K562 (cell line): ENCODE measurements around the gene TRERF1. TPM values are rescaled to one million over a fixed set of nuclear protein-coding genes. Genes with fewer than 3 reads are reported as not detected.

Experiments used
- ATAC-seq: fragments of 200-7000 bp; cut with Tn5 transposase; 3 replicates; pipeline ENCODE4 v1.9.1; 2020; ENCODE audit warnings: moderate library complexity
- BruUV-seq: library from RNA; stranded (reverse); fragments of 400-500 nt; replicated peaks from 2 replicates; lab custom pipeline; 2021; lab: Mats Ljungman, UMichigan
- CTCF ChIA-PET: fragments of 300-600 bp; formaldehyde crosslinking; extraction: SDS; loops from one replicate; lab custom pipeline; 2021; ENCODE audit warnings: low intra/inter-chr PET ratio; lab: Yijun Ruan, JAX
- POLR2A ChIA-PET: fragments of 300-600, 350-650 bp; sonication (Branson Sonifier 250); formaldehyde crosslinking; extraction: SDS; loops from one replicate; lab custom pipeline; 2021; ENCODE audit warnings: antibody characterized with exemption, inconsistent platforms; lab: Yijun Ruan, JAX
- DNase-seq, 4 experiments: peaks; one replicate each; pipeline versions ENCODE4 v3.0.0 to v3.0.0-alpha.2; 2011 to 2018; ENCODE audit warnings: low spot score in 3 of 4, mixed read lengths in 3 of 4; ENCODE audit errors: extremely low read depth in 1 of 4
- FAIRE-seq: peaks from 2 replicates; lab custom pipeline; 2011; peaks lifted over from hg19 to GRCh38; lab: Jason Lieb, UNC
- H2AFZ ChIP-seq: 2 replicates; pipeline ENCODE4 v1.6.0; 2011; ENCODE audit warnings: low read depth, low read length, control low read depth, inconsistent platforms
- H3K27ac ChIP-seq: fragments of 200-600 bp; 3 replicates; pipeline ENCODE4 v1.8.0; 2011; ENCODE audit warnings: low read depth, mild to moderate bottlenecking, control low read depth, inconsistent platforms, low read length, moderate library complexity, mixed read lengths; ENCODE audit errors: extremely low read depth
- H3K27me3 ChIP-seq, 2 experiments: fragments of 300-600 bp in 1 of 2; 2 replicates in 1 of 2; 3 replicates in 1 of 2; pipeline versions ENCODE4 v1.6.0 to v1.8.0; 2011; ENCODE audit warnings: inconsistent platforms in 2 of 2, low read length in 2 of 2, mild to moderate bottlenecking in 1 of 2, mixed read lengths in 1 of 2, moderate library complexity in 1 of 2; ENCODE audit not compliant: control insufficient read depth in 2 of 2, insufficient read depth in 2 of 2
- H3K36me3 ChIP-seq: fragments of 300-600 bp; 3 replicates; pipeline ENCODE4 v1.8.0; 2011; ENCODE audit warnings: mild to moderate bottlenecking, low read length, inconsistent platforms; ENCODE audit not compliant: control insufficient read depth, insufficient read depth
- H3K4me1 ChIP-seq, 2 experiments: fragments of 200-600 bp in 1 of 2; replicated peaks in 1 of 2; 2 replicates in 1 of 2; 3 replicates in 1 of 2; pipeline versions ENCODE4 v1.5.1 to v1.8.0; 2011; ENCODE audit warnings: inconsistent platforms in 2 of 2, low read length in 2 of 2, mild to moderate bottlenecking in 1 of 2, mixed read lengths in 1 of 2, moderate library complexity in 1 of 2; ENCODE audit not compliant: control insufficient read depth in 2 of 2, insufficient read depth in 2 of 2
- H3K4me2 ChIP-seq: 2 replicates; pipeline ENCODE4 v1.6.1; 2011; ENCODE audit warnings: low read length, control low read depth, inconsistent platforms, mixed read lengths; ENCODE audit not compliant: insufficient read depth
- H3K4me3 ChIP-seq: fragments of 200-600 bp; sonication (generic), shearing (Covaris generic); 2 replicates; pipeline ENCODE4 v1.5.1; 2016; ENCODE audit warnings: control low read depth, inconsistent platforms
- H3K79me2 ChIP-seq: fragments of 200-600 bp; 3 replicates; pipeline ENCODE4 v1.8.0; 2011; ENCODE audit warnings: low read length, inconsistent platforms; ENCODE audit not compliant: control insufficient read depth, insufficient read depth
- H3K9ac ChIP-seq, 2 experiments: 2 replicates each; pipeline versions ENCODE4 v1.6.0 to v1.6.1; 2011; ENCODE audit warnings: low read depth in 2 of 2, low read length in 2 of 2, control low read depth in 1 of 2, inconsistent platforms in 1 of 2, mild to moderate bottlenecking in 1 of 2, mixed read lengths in 1 of 2; ENCODE audit not compliant: insufficient read depth in 1 of 2
- H3K9me1 ChIP-seq: one replicate; pipeline ENCODE4 v1.6.0; 2011; ENCODE audit warnings: inconsistent platforms, mild to moderate bottlenecking, low read length, moderate library complexity; ENCODE audit not compliant: control insufficient read depth, insufficient read depth
- H3K9me3 ChIP-seq: replicated peaks from 2 replicates; pipeline ENCODE4 v1.5.1; 2011; ENCODE audit warnings: low read depth, low read length, inconsistent platforms; ENCODE audit not compliant: control insufficient read depth, insufficient read depth
- H4K20me1 ChIP-seq: replicated peaks from 2 replicates; pipeline ENCODE4 v1.6.1; 2011; ENCODE audit warnings: low read length, inconsistent platforms, mixed read lengths; ENCODE audit not compliant: control insufficient read depth, insufficient read depth
- CBX2 ChIP-seq: fragments of 200-600 bp; sonication (generic); IDR thresholded peaks from one replicate; pipeline ENCODE4 v1.6.1; 2012; ENCODE audit warnings: mild to moderate bottlenecking, low read length, inconsistent platforms; ENCODE audit not compliant: insufficient read depth, poor library complexity, severe bottlenecking
- CEBPZ ChIP-seq: fragments of 150-350 bp; IDR thresholded peaks from 2 replicates; pipeline ENCODE4 v1.6.1; 2014; ENCODE audit warnings: low read depth, mild to moderate bottlenecking, low read length, borderline replicate concordance
- EWSR1 ChIP-seq: fragments of 450-650 bp; IDR thresholded peaks from 2 replicates; pipeline ENCODE4 v1.6.1; 2018; ENCODE audit warnings: borderline replicate concordance, mild to moderate bottlenecking, low read depth, moderate library complexity; ENCODE audit not compliant: partially characterized antibody
- FOS ChIP-seq: IDR thresholded peaks from 3 replicates; pipeline ENCODE4 v1.6.1; 2011; ENCODE audit not compliant: insufficient read length; ENCODE audit errors: extremely low read depth
- GABPB2 ChIP-seq: fragments of 250-450 bp; sonication (Bioruptor Pico); conservative IDR thresholded peaks from 2 replicates; pipeline ENCODE4 v1.5.1; 2021; ENCODE audit warnings: mild to moderate bottlenecking
- NKRF ChIP-seq: fragments of 450-650 bp; IDR thresholded peaks from 2 replicates; pipeline ENCODE4 v1.6.1; 2016; ENCODE audit warnings: borderline replicate concordance
- SMARCB1 ChIP-seq: IDR thresholded peaks from 2 replicates; pipeline ENCODE4 v1.6.1; 2011; ENCODE audit warnings: improper control_type of control experiment, low read depth; ENCODE audit not compliant: insufficient read length
- SMARCC2 ChIP-seq: fragments of 450-650 bp; IDR thresholded peaks from 2 replicates; pipeline ENCODE4 v1.6.1; 2017; ENCODE audit warnings: antibody characterized with exemption, moderate library complexity, mild to moderate bottlenecking, low read depth
- ZNF24 ChIP-seq: fragments of 450-650 bp; IDR thresholded peaks from 2 replicates; pipeline ENCODE4 v1.6.1; 2016
- ZNF282 ChIP-seq: sonication (generic); formaldehyde crosslinking; IDR thresholded peaks from 2 replicates; pipeline ENCODE4 v1.8.1; 2023; ENCODE audit warnings: missing genetic modification reagents
- ZNF507 ChIP-seq: conservative IDR thresholded peaks from 2 replicates; pipeline ENCODE4 v1.6.1; 2017; ENCODE audit warnings: missing genetic modification characterization, missing compliant biosample characterization
- WGBS: fragments of 100-300 bp; shearing (Covaris generic); methylation state at CpG from one replicate; pipeline ENCODE4 v1.1.6; 2016; ENCODE audit warnings: low coverage, mixed read lengths; ENCODE audit not compliant: insufficient coverage; ENCODE audit errors: missing lambda C conversion rate; 5-methylcytosine and 5-hydroxymethylcytosine counted together
- in situ Hi-C: fragments of 300-500 bp; cut with MboI; formaldehyde crosslinking; loops from 4 replicates; pipeline ENCODE4 v1.15.0; 2018; ENCODE audit warnings: inconsistent platforms, mixed read lengths
- intact Hi-C: fragments of 100-400 bp; cut with micrococcal nuclease; formaldehyde crosslinking; loops from 2 replicates; pipeline ENCODE4 v1.14.2; 2022
- polyA plus RNA-seq, 8 experiments: library from polyadenylated mRNA; depleted of rRNA in 4 of 8; stranded (reverse) in 5 of 8; unstranded in 3 of 8; fragments of >200 nt; fragmentation: Nextera tagmentation in 2 of 8; fragmentation: Illumina TruSeq in 1 of 8; extraction: Ambion mirVana in 2 of 8; extraction: Trizol in 1 of 8; gene quantifications; 2 replicates each; pipeline versions ENCODE4 v1.2.1 to v1.2.3, GENCODE V29; 2011 to 2014; ENCODE audit warnings: inconsistent platforms in 1 of 8, missing spikeins in 1 of 8
- total RNA-seq, 7 experiments: library from RNA; depleted of rRNA in 6 of 7; stranded (reverse); fragments of >200 nt in 6 of 7; fragmentation: Illumina TruSeq in 2 of 7; extraction: Trizol in 2 of 7; gene quantifications; 2 replicates each; pipeline versions ENCODE4 v1.2.1 to v1.2.3, GENCODE V29; 2011 to 2021; ENCODE audit warnings: low replicate concordance in 1 of 7

Gene TRERF1
- total and polyA plus RNA-seq, 9 of the 15 experiments (the other 6 are each of a cell fraction or from before 2014, with no cell fraction given) = 0.04 to 0.20 (median 0.07) TPM; not detected in 3

- DNase-seq (no peak), ATAC-seq (no peak), FAIRE-seq (no peak)
- in situ Hi-C loops = no loop called here
- no TSS peak for BruUV-seq
- intact Hi-C loops = no loop called here
- no peak overlapping the region for H3K27ac ChIP-seq
- no peak overlapping the region for H3K4me2 ChIP-seq
- no peaks in the 10 kb centered on the region for H3K9me1 ChIP-seq
- no peaks in the 10 kb centered on the region for H4K20me1 ChIP-seq
- H3K4me3 ChIP-seq = no peak overlapping the region
- no peak overlapping the region for H3K9ac ChIP-seq
- peaks cover 6% of the 10 kb centered on the region for H3K9me3 ChIP-seq
- 0% methylated on average over 2 of the region's 2 CpGs for WGBS
- no peaks in the 10 kb centered on the region for H3K4me1 ChIP-seq
- H2AFZ ChIP-seq = no peak overlapping the region
- H3K27me3 ChIP-seq = peaks cover 7 to 17% of the 10 kb centered on the region in 2 experiments; a peak in 3 of 5 replicates
- ChIA-PET POLR2A (interaction anchor here (0.7 to 2.1 kb wide), 4 partner anchors 9 to 207 kb away, joined by 3 to 4 read pairs (median 4); no protein-coding TSS in a partner anchor), CTCF (no interaction called here)
- no peaks in the 10 kb centered on the region for H3K79me2 ChIP-seq
- H3K36me3 ChIP-seq = no peaks in the 10 kb centered on the region
- TF ChIP-seq ZNF507 = no peak
- no peak for TF ChIP-seq CBX2
- TF ChIP-seq CEBPZ = no peak
- TF ChIP-seq SMARCC2 = no peak
- no peak for TF ChIP-seq FOS
- TF ChIP-seq EWSR1 = no peak
- no peak for TF ChIP-seq SMARCB1
- no peak for TF ChIP-seq ZNF24
- TF ChIP-seq ZNF282 = no peak
- TF ChIP-seq NKRF = no peak
- TF ChIP-seq GABPB2 (CRISPR knock-in tag) = no peak
Measured at GRCh38 chr6:42433409-42433808, 18.3 kb downstream of the TRERF1 start.
